ENCODE results near the gene FBXL15. TPM values are rescaled to one million over a fixed set of nuclear protein-coding genes. Genes with fewer than 3 reads are reported as not detected.
A peak's percentile ranks its signal among the peaks of the same experiment; 100 is the strongest.

FBXL15 gene
- polyA plus RNA-seq, 1 experiment: 7.5 TPM

DNA sequence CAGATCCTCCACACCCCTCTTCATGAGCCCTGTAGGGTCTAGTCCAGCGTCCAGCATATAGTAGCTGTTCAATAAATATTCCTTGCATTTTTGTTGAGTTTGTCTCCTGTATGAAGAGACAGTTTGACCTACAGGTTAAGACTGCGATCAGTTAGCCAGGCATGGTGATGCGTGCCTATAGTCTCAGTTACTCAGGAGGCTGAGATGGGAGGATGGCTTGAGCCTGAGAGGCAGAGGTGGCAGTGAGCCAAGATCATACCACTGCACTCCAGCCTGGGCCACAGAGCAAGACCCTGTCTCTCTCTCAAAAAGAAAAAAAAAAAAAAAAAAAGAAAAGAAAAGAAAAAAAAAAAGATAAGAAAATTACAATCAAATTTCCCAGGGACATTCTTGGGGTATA lies 16.9 kb downstream of the FBXL15 start:
- no peak for TF ChIP-seq CTCF (IDR thresholded peaks at IDR 0.05; ENCODE audit: insufficient read depth, low read depth, low read length)
- H3K36me3 ChIP-seq (ENCODE audit: control insufficient read depth, insufficient read depth, low read length): no peaks in the 10 kb centered on the region
- H3K27me3 ChIP-seq (ENCODE audit: control insufficient read depth, insufficient read depth, low read length): no peaks in the 10 kb centered on the region; the same call in 1 of the 2 replicates
- ChIA-PET POLR2A (no interaction called here), CTCF (no interaction called here)
- DNase-seq (ENCODE audit: low read depth): no peak
- no peak overlapping the region for H3K4me3 ChIP-seq (ENCODE audit: low read depth, low read length)

GRCh38 chr10:102438374-102438773 lies 17.7 kb downstream of the FBXL15 start:
- ChIA-PET CTCF (no interaction called here), POLR2A (no interaction called here)
- no peaks in the 10 kb centered on the region for H3K36me3 ChIP-seq (ENCODE audit: control insufficient read depth, insufficient read depth, low read length)
- no peak overlapping the region for H3K4me3 ChIP-seq (ENCODE audit: low read depth, low read length)
- TF ChIP-seq CTCF (IDR thresholded peaks at IDR 0.05; ENCODE audit: insufficient read depth, low read depth, low read length): no peak
- DNase-seq (ENCODE audit: low read depth): no peak
- H3K27me3 ChIP-seq (ENCODE audit: control insufficient read depth, insufficient read depth, low read length): no peaks in the 10 kb centered on the region; the same call in 1 of the 2 replicates

DNA sequence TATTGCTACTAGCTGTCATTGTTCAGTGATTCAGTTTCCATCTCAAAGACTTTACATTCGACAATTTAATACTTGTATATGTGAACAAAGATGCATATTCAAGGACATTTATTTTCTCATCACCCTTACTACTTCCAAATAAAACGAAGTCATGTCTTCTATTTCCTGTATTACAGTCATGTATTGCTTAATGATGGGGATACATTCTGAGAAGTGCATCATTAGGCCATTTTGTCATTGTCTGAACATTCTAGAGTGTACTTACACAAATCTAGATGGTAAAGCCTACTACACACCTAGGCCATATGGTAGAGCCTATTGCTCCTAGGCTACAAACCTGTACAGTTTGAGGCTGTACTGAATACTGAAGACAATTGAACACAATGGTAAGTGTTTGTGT lies 24.2 kb downstream of the FBXL15 start:
- no peak for TF ChIP-seq CTCF (IDR thresholded peaks at IDR 0.05; ENCODE audit: insufficient read depth, low read depth, low read length)
- H3K27me3 ChIP-seq (ENCODE audit: control insufficient read depth, insufficient read depth, low read length): no peaks in the 10 kb centered on the region
- no peak overlapping the region for H3K4me3 ChIP-seq (ENCODE audit: low read depth, low read length)
- ChIA-PET CTCF (no interaction called here), POLR2A (no interaction called here)
- DNase-seq (ENCODE audit: low read depth): no peak
- no peaks in the 10 kb centered on the region for H3K36me3 ChIP-seq (ENCODE audit: control insufficient read depth, insufficient read depth, low read length)

DNA sequence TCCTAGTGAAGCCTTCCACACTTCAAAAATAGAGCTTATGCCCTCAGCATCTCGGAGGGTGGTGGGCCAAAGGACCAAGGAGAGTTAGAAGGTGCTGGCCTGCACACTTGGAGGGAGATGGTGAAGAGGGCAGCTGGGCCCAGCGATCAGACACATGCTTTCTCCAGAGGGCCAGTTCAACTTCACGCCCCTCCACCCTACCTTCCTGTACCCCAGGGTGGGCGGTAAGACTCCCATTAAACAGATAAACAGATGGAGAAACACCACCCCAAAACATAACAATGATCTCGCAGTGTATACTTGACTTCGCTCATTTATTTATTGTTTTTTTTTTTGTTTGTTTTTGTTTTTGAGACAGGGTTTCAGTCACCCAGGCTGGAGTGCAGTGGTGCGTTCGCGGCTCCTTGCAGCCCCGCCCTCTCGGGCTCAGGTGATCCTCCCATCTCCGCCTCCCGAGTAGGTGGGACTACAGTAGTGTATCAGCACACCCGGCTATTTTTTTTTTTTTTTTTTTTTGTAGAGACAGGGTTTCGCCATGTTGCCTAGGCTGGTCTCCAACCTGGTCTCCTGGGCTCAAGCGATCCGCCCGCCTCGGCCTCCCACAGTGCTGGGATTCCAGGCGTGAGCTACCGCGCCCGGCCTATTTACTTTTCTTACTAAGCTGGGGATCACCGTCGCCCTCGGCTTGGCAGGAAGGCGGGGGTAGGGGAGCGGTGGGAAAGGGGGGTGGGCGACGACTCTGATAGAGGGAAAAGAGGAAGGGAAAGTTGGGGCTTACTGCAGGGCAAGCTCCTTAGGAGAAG lies 28.9 kb downstream of the FBXL15 start:
- ChIA-PET CTCF (interaction anchor here (0.9 to 1.7 kb wide), 3 partner anchors 14 to 220 kb away, joined by 3 to 5 read pairs (median 3); no protein-coding TSS in a partner anchor), POLR2A (no interaction called here)
- Histone ChIP-seq H3K27me3 (ENCODE audit: control insufficient read depth, insufficient read depth, low read length) (no peaks in the 10 kb centered on the region), H3K4me3 (ENCODE audit: low read depth, low read length) (peak overlapping the region; percentile 72), H3K36me3 (ENCODE audit: control insufficient read depth, insufficient read depth, low read length) (no peaks in the 10 kb centered on the region)
- no peak for TF ChIP-seq CTCF (IDR thresholded peaks at IDR 0.05; ENCODE audit: insufficient read depth, low read depth, low read length)
- DNase-seq (ENCODE audit: low read depth): no peak

DNA sequence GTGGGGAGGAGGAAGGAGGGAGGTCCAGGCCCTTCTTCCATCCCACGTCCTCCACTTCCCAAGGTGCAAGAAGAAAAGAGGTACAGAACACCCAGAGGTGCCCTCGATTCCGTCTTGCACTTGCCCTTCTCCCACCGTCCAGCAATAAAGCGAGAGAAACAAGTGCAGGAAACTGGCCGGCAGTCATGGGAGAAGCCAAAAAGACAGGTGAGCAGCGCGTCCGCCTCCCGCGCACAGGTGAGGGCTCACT lies 29.4 kb downstream of the FBXL15 start:
- Histone ChIP-seq H3K36me3 (ENCODE audit: control insufficient read depth, insufficient read depth, low read length) (no peaks in the 10 kb centered on the region), H3K4me3 (ENCODE audit: low read depth, low read length) (peak overlapping the region; percentile 72), H3K27me3 (ENCODE audit: control insufficient read depth, insufficient read depth, low read length) (no peaks in the 10 kb centered on the region)
- ChIA-PET POLR2A (no interaction called here), CTCF (interaction anchor here (0.9 to 1.7 kb wide), 3 partner anchors 14 to 221 kb away, joined by 3 to 5 read pairs (median 3); no protein-coding TSS in a partner anchor)
- DNase-seq (ENCODE audit: low read depth): no peak
- no peak for TF ChIP-seq CTCF (IDR thresholded peaks at IDR 0.05; ENCODE audit: insufficient read depth, low read depth, low read length)
